VCaP (cell line): ENCODE results near the gene LPIN3.

ENCODE experiments used
- H3K27ac ChIP-seq: fragments of 450-650 bp; 2 replicates; pipeline ENCODE4 v1.5.1; 2017
- CTCF ChIP-seq: fragments of 450-650 bp; conservative IDR thresholded peaks from 2 replicates; pipeline ENCODE4 v1.5.1; 2017; ENCODE audit warnings: mild to moderate bottlenecking, moderate library complexity

LPIN3 gene

GRCh38 chr20:41336711-41337492 lies 3.7 kb upstream of the LPIN3 start:
- no peak overlapping the region for H3K27ac ChIP-seq

GRCh38 chr20:41339957-41340326 lies 679 bp upstream of the LPIN3 start:
- TF ChIP-seq CTCF: peak; percentile 98
- peak overlapping the region; percentile 82 for H3K27ac ChIP-seq

More at GRCh38 chr20:41336711-41337492, 3.7 kb upstream of the LPIN3 start:
- TF ChIP-seq CTCF: no peak

GRCh38 chr20:41342474-41343464 lies 2.1 kb downstream of the LPIN3 start:
- H3K27ac ChIP-seq: peak overlapping the region; percentile 82; the same call in 1 of the 2 replicates
- TF ChIP-seq CTCF: no peak

GRCh38 chr20:41344477-41344876 lies 3.9 kb downstream of the LPIN3 start:
- peak overlapping the region; percentile 55 for H3K27ac ChIP-seq
- no peak for TF ChIP-seq CTCF

- peak overlapping the region; percentile 55 for H3K27ac ChIP-seq
- no peak for TF ChIP-seq CTCF
Measured at GRCh38 chr20:41344938-41345728, 4.5 kb downstream of the LPIN3 start.

GRCh38 chr20:41345729-41346067 lies 5.1 kb downstream of the LPIN3 start:
- H3K27ac ChIP-seq: no peak overlapping the region
- TF ChIP-seq CTCF: no peak
